HepG2 (cell line): ENCODE results near the gene UGT1A7. TPM values are rescaled to one million over a fixed set of nuclear protein-coding genes. Genes with fewer than 3 reads are reported as not detected.

Experiments used
- CBX5 ChIP-seq: sonication (generic); formaldehyde crosslinking; IDR thresholded peaks from 2 replicates; pipeline ENCODE4 v1.4.0; 2020; ENCODE audit warnings: missing genetic modification reagents, borderline replicate concordance
- CCDC6 ChIP-seq: sonication (generic); formaldehyde crosslinking; IDR thresholded peaks from 2 replicates; pipeline ENCODE4 v1.8.1; 2022; ENCODE audit warnings: mild to moderate bottlenecking, missing genetic modification reagents, moderate library complexity
- CTCF ChIP-seq: sonication (generic); formaldehyde crosslinking; IDR thresholded peaks from 2 replicates; pipeline ENCODE4 v1.5.0; 2020; ENCODE audit warnings: mild to moderate bottlenecking, missing genetic modification reagents, moderate library complexity
- GFI1 ChIP-seq: sonication (generic); formaldehyde crosslinking; IDR thresholded peaks from 2 replicates; pipeline ENCODE4 v1.5.0; 2020; ENCODE audit warnings: missing genetic modification reagents, mild to moderate bottlenecking, borderline replicate concordance
- KDM3A ChIP-seq: IDR thresholded peaks from 2 replicates; pipeline ENCODE4 v1.6.1; 2018; ENCODE audit warnings: low read depth, missing compliant biosample characterization
- MBD4 ChIP-seq: IDR thresholded peaks from 2 replicates; pipeline ENCODE4 v1.6.1; 2012; ENCODE audit warnings: low read length, inconsistent platforms, borderline replicate concordance
- MED1 ChIP-seq: sonication (generic); formaldehyde crosslinking; IDR thresholded peaks from 2 replicates; pipeline ENCODE4 v1.4.0; 2020; ENCODE audit warnings: missing genetic modification reagents
- PHB2 ChIP-seq: fragments of 450-650 bp; IDR thresholded peaks from 2 replicates; pipeline ENCODE4 v1.6.1; 2018; ENCODE audit not compliant: partially characterized antibody
- PITX1 ChIP-seq: sonication (generic); formaldehyde crosslinking; IDR thresholded peaks from 2 replicates; pipeline ENCODE4 v1.5.1; 2020; ENCODE audit warnings: mild to moderate bottlenecking, missing genetic modification reagents
- TAF1 ChIP-seq: sonication (generic); formaldehyde crosslinking; IDR thresholded peaks from 2 replicates; pipeline ENCODE4 v1.4.0; 2020; ENCODE audit warnings: missing genetic modification reagents
- TMF1 ChIP-seq: sonication (generic); formaldehyde crosslinking; IDR thresholded peaks from 2 replicates; pipeline ENCODE4 v1.8.1; 2022; ENCODE audit warnings: low read depth, missing genetic modification reagents
- ZNF234 ChIP-seq: sonication (generic); formaldehyde crosslinking; conservative IDR thresholded peaks from 2 replicates; pipeline ENCODE4 v1.5.1; 2020; ENCODE audit warnings: mild to moderate bottlenecking, missing genetic modification reagents
- ZNF276 ChIP-seq: sonication (generic); formaldehyde crosslinking; IDR thresholded peaks from 2 replicates; pipeline ENCODE4 v1.4.0; 2020; ENCODE audit warnings: mild to moderate bottlenecking, low read depth, missing genetic modification reagents
- ZNF280B ChIP-seq: sonication (generic); formaldehyde crosslinking; IDR thresholded peaks from 2 replicates; pipeline ENCODE4 v1.5.0; 2020; ENCODE audit warnings: missing genetic modification reagents, mild to moderate bottlenecking, borderline replicate concordance
- ZNF33A ChIP-seq: sonication (generic); formaldehyde crosslinking; IDR thresholded peaks from 2 replicates; pipeline ENCODE4 v1.5.1; 2020; ENCODE audit warnings: missing genetic modification reagents, mild to moderate bottlenecking, moderate library complexity, borderline replicate concordance
- ZNF513 ChIP-seq: sonication (generic); formaldehyde crosslinking; conservative IDR thresholded peaks from 2 replicates; pipeline ENCODE4 v1.5.0; 2020; ENCODE audit warnings: missing genetic modification reagents
- ZNF691 ChIP-seq: sonication (generic); formaldehyde crosslinking; IDR thresholded peaks from 2 replicates; pipeline ENCODE4 v1.4.0; 2020; ENCODE audit warnings: missing genetic modification reagents, low read depth, mild to moderate bottlenecking, borderline replicate concordance
- ZNF766 ChIP-seq: sonication (generic); formaldehyde crosslinking; IDR thresholded peaks from 2 replicates; pipeline ENCODE4 v1.5.0; 2020; ENCODE audit warnings: missing genetic modification reagents, borderline replicate concordance
- ZNF792 ChIP-seq: IDR thresholded peaks from 2 replicates; pipeline ENCODE4 v1.6.1; 2016
- ZUFSP ChIP-seq: sonication (generic); formaldehyde crosslinking; IDR thresholded peaks from 2 replicates; pipeline ENCODE4 v1.9.0; 2021; ENCODE audit warnings: missing genetic modification reagents, mild to moderate bottlenecking, borderline replicate concordance
- polyA plus RNA-seq, 8 experiments: library from polyadenylated mRNA; depleted of rRNA in 3 of 8; stranded (reverse) in 7 of 8; unstranded in 1 of 8; fragments of >200 nt; fragmentation: Illumina TruSeq in 4 of 8; extraction: Trizol in 4 of 8; gene quantifications; 2 replicates each; pipeline versions ENCODE4 v1.2.1 to v1.2.3, GENCODE V29; 2011 to 2016; ENCODE audit warnings: low read depth in 4 of 8, missing spikeins in 1 of 8, mixed read lengths in 1 of 8; ENCODE audit not compliant: insufficient read depth in 1 of 8
- total RNA-seq, 5 experiments: library from RNA; depleted of rRNA; stranded (reverse); fragments of >200 nt; fragmentation: Illumina TruSeq; extraction: Trizol; gene quantifications; 2 replicates each; pipeline ENCODE4 v1.2.3, GENCODE V29; 2016; ENCODE audit warnings: low read depth in 1 of 5

UGT1A7 gene
- total and polyA plus RNA-seq, 2 of the 13 experiments (the other 11 are each of a cell fraction or from before 2014, with no cell fraction given), result not detected

GRCh38 chr2:233711312-233712008 is 29.8 kb downstream of the UGT1A7 start (continued):
- TF ChIP-seq ZNF280B (CRISPR knock-in tag) (no peak), ZUFSP (no peak), TMF1 (CRISPR knock-in tag) (no peak), CBX5 (0 out of 2 replicates have a peak, but pooled peaks have one; percentile 49), CCDC6 (no peak), ZNF276 (no peak), TAF1 (CRISPR knock-in tag) (no peak), GFI1 (no peak), ZNF33A (CRISPR knock-in tag) (no peak), ZNF766 (CRISPR knock-in tag) (no peak), CTCF (CRISPR knock-in tag) (peak; percentile 94), ZNF234 (CRISPR knock-in tag) (no peak), PITX1 (0 out of 2 replicates have a peak, but pooled peaks have one; percentile 16), MBD4 (no peak), ZNF513 (no peak), KDM3A (CRISPR knock-in tag) (no peak), ZNF792 (CRISPR knock-in tag) (no peak), MED1 (CRISPR knock-in tag) (peak; percentile 16; the same call in 1 of the 2 replicates), PHB2 (no peak), ZNF691 (CRISPR knock-in tag) (no peak)
